ENCODE results near the gene TRIM43. TPM values are rescaled to one million over a fixed set of nuclear protein-coding genes. Genes with fewer than 3 reads are reported as not detected.
"Not testable (repeated sequence)": the region's sequence is repeated elsewhere in the genome, so short reads cannot be mapped to it uniquely, and the experiment has no call there.

TRIM43 gene
- not detected for polyA plus RNA-seq (2013, experiment 1 of 2)
- not detected for polyA plus RNA-seq (2013, experiment 2 of 2)

DNA sequence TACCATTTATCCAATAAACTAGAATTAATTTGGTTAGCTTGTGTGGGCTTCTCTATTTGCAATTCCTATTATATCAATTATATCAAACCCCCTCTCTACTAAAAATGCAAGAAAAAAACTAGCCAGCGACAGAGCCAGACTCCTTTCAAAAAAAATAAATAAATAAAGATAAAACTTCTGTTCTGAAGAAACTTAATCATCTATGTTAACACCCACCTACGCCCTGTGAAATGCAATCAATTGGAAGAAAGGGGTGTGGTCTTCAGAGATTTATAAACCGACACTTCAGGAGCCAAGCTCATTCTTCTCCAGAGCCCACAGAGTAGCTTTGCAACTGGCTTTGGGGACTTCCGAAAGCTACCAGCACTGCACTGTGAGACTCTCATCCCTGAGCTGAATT lies at the start of gene TRIM43:
TSS of gene TRIM43 (plus strand) at position 301 of the 400 bp plus-strand sequence. CDS start 2,023 bp downstream, outside the sequence.
- not testable (repeated sequence) for H3K36me3 ChIP-seq (ENCODE audit: insufficient read depth, low read length); H3K27ac ChIP-seq (ENCODE audit: low read depth, low read length); H3K4me1 ChIP-seq (ENCODE audit: insufficient read depth, low read length); H3K27me3 ChIP-seq (ENCODE audit: insufficient read depth, low read length); H3K9ac ChIP-seq (ENCODE audit: low read depth, low read length); H3K9me3 ChIP-seq (ENCODE audit: insufficient read depth, low read depth, low read length); H3K4me3 ChIP-seq (ENCODE audit: low read length)
- no CpG with 5 or more reads among the region's 4 CpGs for WGBS

DNA sequence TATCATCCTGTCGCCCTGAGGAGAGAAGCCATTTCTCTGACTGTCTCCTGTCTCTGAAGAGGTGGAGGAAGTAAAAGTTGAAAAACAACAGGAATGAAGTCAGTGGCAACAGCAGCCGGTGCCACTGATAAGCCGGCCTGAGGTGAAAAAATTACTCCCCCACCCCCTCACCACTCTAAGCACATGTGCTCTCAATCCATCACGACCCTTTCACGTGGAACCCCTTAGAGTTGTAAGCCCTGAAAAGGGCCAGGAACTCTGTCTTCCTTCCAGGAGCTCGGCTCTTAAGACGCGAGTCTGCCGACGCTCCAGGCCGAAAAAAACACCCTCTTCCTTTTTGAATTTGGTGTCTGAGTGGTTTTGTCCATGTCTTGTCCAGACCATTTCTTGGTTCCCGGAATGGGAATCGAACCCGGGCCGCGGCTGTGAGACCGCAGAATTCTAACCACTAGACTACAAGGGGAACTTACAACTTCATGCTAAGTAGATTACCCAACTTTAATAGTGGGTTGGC lies 40.7 kb upstream of the TRIM43 start:
- WGBS: 92% methylated on average over 17 of the region's 17 CpGs
- Histone ChIP-seq H3K27ac (ENCODE audit: low read depth, low read length) (no peak overlapping the region), H3K4me1 (ENCODE audit: insufficient read depth, low read length) (no peaks in the 10 kb centered on the region), H3K27me3 (ENCODE audit: insufficient read depth, low read length) (no peaks in the 10 kb centered on the region), H3K36me3 (ENCODE audit: insufficient read depth, low read length) (no peaks in the 10 kb centered on the region), H3K4me3 (ENCODE audit: low read length) (no peak overlapping the region), H3K9me3 (ENCODE audit: insufficient read depth, low read depth, low read length) (no peaks in the 10 kb centered on the region), H3K9ac (ENCODE audit: low read depth, low read length) (no peak overlapping the region)

DNA sequence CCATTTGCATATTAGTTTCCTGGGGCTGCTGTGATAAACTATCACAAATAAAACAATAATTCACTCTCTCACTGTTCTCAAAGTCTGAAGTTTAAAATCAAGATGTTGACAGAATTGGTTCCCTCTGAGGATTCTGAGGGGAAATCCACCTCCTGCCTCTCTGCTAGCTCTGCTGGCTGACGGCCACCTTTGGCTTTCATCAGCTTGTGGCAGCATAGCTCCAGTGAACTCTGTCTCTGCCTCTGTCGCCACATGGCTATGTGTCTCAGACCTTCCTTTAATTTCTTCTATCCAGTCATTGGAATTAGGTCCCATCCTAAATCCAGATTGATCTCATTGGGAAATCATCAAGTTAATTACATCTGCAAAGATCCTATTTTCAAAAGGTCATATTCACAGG lies 38.9 kb upstream of the TRIM43 start:
- no peaks in the 10 kb centered on the region; the same call in 1 of the 2 replicates for H3K9me3 ChIP-seq (ENCODE audit: insufficient read depth, low read depth, low read length)

DNA sequence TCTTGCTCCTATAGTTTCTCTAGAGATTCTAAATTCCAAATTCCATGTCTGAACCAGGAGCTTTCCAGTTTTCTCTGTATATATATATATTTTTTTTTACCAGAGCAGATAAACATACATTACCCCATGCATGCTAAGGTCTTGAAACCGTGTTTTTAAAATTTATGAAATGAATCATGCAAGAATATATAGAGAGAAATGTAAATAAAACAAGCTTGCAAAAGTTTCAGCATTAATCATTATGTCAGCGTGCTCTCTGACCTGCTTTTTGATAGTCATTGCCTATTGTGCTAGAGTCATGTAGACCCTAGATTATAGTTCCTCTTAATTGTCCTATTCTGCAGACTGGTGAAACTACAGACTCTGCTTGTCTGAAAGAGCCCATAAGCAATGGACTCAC lies 22.6 kb upstream of the TRIM43 start:
- no peaks in the 10 kb centered on the region for H3K4me1 ChIP-seq (ENCODE audit: insufficient read depth, low read length)
- H3K9me3 ChIP-seq (ENCODE audit: insufficient read depth, low read depth, low read length): no peaks in the 10 kb centered on the region
- H3K4me3 ChIP-seq (ENCODE audit: low read length): no peak overlapping the region
- H3K36me3 ChIP-seq (ENCODE audit: insufficient read depth, low read length): no peaks in the 10 kb centered on the region
- peaks cover 4% of the 10 kb centered on the region for H3K27me3 ChIP-seq (ENCODE audit: insufficient read depth, low read length)
- no peak overlapping the region for H3K27ac ChIP-seq (ENCODE audit: low read depth, low read length)
- 70% methylated on average over 1 of the region's 2 CpGs for whole genome bisulfite sequencing
- no peak overlapping the region for H3K9ac ChIP-seq (ENCODE audit: low read depth, low read length)

More for the DNA sequence above, 38.9 kb upstream of the TRIM43 start:
- no peak overlapping the region for H3K9ac ChIP-seq (ENCODE audit: low read depth, low read length)
- no peaks in the 10 kb centered on the region for H3K4me1 ChIP-seq (ENCODE audit: insufficient read depth, low read length)
- 84% methylated on average over 2 of the region's 2 CpGs for WGBS
- H3K27ac ChIP-seq (ENCODE audit: low read depth, low read length): no peak overlapping the region
- no peak overlapping the region for H3K4me3 ChIP-seq (ENCODE audit: low read length)
- no peaks in the 10 kb centered on the region for H3K36me3 ChIP-seq (ENCODE audit: insufficient read depth, low read length)
- H3K27me3 ChIP-seq (ENCODE audit: insufficient read depth, low read length): no peaks in the 10 kb centered on the region

DNA sequence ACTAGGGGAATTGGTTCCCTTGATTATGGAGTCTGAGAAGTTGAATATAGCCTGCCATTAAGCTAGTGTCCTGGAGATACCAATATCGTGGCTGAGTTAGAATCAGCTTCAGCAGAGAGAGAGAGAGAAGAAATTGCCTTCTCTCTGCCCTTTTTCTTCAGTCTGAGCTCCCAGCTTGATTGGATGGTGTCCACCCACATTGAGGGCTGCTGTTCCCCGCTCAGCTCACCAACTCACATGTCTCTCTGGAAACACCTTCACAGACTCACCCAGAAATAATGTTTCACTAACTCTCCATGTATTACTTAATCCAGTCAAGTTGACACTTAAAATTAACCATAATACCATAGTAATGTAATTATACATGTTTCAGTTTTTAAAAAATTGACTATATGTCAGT lies 17.9 kb upstream of the TRIM43 start:
- WGBS: 70% methylated on average over 2 of the region's 2 CpGs
- Histone ChIP-seq H3K4me3 (ENCODE audit: low read length) (no peak overlapping the region), H3K9ac (ENCODE audit: low read depth, low read length) (no peak overlapping the region), H3K27me3 (ENCODE audit: insufficient read depth, low read length) (no peaks in the 10 kb centered on the region; the same call in 1 of the 2 replicates), H3K4me1 (ENCODE audit: insufficient read depth, low read length) (no peaks in the 10 kb centered on the region), H3K27ac (ENCODE audit: low read depth, low read length) (no peak overlapping the region), H3K36me3 (ENCODE audit: insufficient read depth, low read length) (no peaks in the 10 kb centered on the region), H3K9me3 (ENCODE audit: insufficient read depth, low read depth, low read length) (no peaks in the 10 kb centered on the region)

DNA sequence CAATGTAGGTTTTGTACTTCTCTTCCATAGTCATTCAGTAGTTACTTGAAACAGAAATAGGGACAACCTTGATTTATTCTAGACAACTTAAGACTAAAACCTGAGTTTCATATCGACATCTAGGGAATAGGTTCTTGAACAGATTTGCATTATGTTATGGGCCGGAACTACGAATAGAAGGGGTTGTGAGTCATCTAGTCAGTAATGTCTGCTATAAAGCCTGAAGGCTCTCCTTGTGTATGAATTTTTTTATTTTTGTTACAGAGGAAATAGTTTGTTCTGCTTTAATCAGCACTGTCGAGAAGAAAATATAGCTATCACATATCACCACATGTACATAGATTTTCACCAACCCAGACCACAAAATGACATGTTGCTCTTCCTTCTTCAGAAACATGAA lies 17.3 kb upstream of the TRIM43 start:
- Histone ChIP-seq H3K36me3 (ENCODE audit: insufficient read depth, low read length) (no peaks in the 10 kb centered on the region), H3K9ac (ENCODE audit: low read depth, low read length) (no peak overlapping the region), H3K27me3 (ENCODE audit: insufficient read depth, low read length) (no peaks in the 10 kb centered on the region), H3K4me3 (ENCODE audit: low read length) (no peak overlapping the region), H3K9me3 (ENCODE audit: insufficient read depth, low read depth, low read length) (no peaks in the 10 kb centered on the region), H3K4me1 (ENCODE audit: insufficient read depth, low read length) (no peaks in the 10 kb centered on the region), H3K27ac (ENCODE audit: low read depth, low read length) (no peak overlapping the region)
- WGBS: 90% methylated on average over 4 of the region's 4 CpGs

DNA sequence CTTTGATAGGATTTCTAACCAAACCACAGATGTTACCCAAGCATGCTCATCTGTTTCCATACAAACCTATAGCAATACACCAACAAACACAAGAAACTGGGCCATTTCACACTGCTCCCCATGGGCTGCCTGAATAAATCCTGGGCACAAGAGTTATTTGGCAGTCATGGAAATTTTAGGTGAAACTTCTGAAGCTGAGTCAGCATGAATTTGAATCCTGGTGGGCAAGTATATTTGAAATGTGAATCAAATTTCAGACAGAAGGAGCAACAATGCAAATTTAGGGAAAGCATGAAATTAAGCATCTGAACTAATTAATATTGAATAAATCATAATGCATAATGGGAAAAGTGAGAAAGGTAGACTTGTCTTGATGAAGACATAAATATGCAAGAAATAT lies 15.9 kb upstream of the TRIM43 start:
- H3K4me3 ChIP-seq (ENCODE audit: low read length): no peak overlapping the region
- H3K36me3 ChIP-seq (ENCODE audit: insufficient read depth, low read length): no peaks in the 10 kb centered on the region
- no peak overlapping the region for H3K9ac ChIP-seq (ENCODE audit: low read depth, low read length)
- no peaks in the 10 kb centered on the region for H3K9me3 ChIP-seq (ENCODE audit: insufficient read depth, low read depth, low read length)
- no peaks in the 10 kb centered on the region for H3K27me3 ChIP-seq (ENCODE audit: insufficient read depth, low read length)
- H3K4me1 ChIP-seq (ENCODE audit: insufficient read depth, low read length): no peaks in the 10 kb centered on the region
- no peak overlapping the region for H3K27ac ChIP-seq (ENCODE audit: low read depth, low read length)

DNA sequence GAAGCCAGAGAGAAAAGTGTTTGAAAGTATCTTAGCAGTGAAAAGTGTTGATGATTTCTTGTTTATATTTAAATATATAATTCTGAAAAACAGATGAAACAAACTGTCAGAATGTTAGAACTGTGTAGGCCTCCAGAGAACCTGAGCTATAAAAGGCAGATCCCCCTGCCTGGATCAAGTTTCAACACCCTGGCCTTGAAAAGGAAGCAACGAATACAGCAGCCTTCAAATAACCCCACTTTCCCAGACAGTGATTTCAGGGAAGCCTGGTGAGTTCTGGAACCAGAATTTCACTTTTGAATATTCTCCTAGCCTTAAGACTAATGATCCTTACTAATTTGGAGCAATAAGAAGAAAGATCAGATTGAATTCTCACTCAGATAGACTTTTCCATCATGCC lies 13.3 kb upstream of the TRIM43 start:
- Histone ChIP-seq H3K9ac (ENCODE audit: low read depth, low read length) (no peak overlapping the region), H3K4me3 (ENCODE audit: low read length) (no peak overlapping the region), H3K4me1 (ENCODE audit: insufficient read depth, low read length) (no peaks in the 10 kb centered on the region), H3K27ac (ENCODE audit: low read depth, low read length) (no peak overlapping the region), H3K27me3 (ENCODE audit: insufficient read depth, low read length) (no peaks in the 10 kb centered on the region), H3K9me3 (ENCODE audit: insufficient read depth, low read depth, low read length) (no peaks in the 10 kb centered on the region), H3K36me3 (ENCODE audit: insufficient read depth, low read length) (no peaks in the 10 kb centered on the region)
- 47% methylated on average over 1 of the region's 1 CpG for WGBS

DNA sequence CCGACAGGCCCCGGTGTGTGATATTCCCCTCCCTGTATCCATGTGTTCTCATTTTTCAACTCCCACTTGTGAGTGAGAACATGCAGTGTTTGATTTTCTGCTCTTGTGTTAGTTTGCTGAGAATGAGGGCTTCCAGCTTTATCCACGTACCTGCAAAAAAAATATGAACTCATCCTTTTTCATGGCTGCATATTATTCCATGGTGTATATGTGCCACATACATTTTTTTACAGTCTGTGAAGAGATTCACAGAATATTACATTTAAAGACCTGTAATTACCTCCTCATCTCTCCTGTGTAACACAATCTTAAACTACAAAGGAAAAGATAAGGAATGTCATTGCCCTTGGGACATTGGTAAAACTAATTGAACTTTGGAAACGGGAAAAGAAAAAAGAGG lies 8.3 kb upstream of the TRIM43 start:
- H3K36me3 ChIP-seq (ENCODE audit: insufficient read depth, low read length); H3K4me1 ChIP-seq (ENCODE audit: insufficient read depth, low read length); H3K9ac ChIP-seq (ENCODE audit: low read depth, low read length); H3K4me3 ChIP-seq (ENCODE audit: low read length); H3K27ac ChIP-seq (ENCODE audit: low read depth, low read length); H3K27me3 ChIP-seq (ENCODE audit: insufficient read depth, low read length); H3K9me3 ChIP-seq (ENCODE audit: insufficient read depth, low read depth, low read length): not testable (repeated sequence)
- WGBS: 89% methylated on average over 3 of the region's 4 CpGs

DNA sequence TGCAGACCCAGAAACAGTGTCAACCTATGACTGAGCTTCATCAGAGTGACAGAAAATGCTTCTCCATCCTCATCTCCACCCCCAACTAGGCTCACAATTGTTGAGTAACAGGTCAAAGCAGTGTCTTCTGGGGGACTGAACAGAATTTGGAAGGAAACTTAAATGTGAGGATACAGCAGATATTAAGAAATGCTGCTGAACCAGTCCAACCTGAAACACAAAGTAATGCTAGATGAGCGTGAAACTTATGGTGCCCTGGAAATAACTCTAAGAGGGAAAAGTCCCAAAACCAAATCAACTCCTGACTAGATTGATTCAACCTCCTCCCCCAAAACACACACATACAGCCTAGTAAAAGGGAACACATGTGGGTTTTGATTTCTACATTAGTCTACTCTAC lies 7.5 kb upstream of the TRIM43 start:
- no CpG with 5 or more reads among the region's 1 CpG for WGBS
- not testable (repeated sequence) for H3K36me3 ChIP-seq (ENCODE audit: insufficient read depth, low read length); H3K4me3 ChIP-seq (ENCODE audit: low read length); H3K9me3 ChIP-seq (ENCODE audit: insufficient read depth, low read depth, low read length); H3K27me3 ChIP-seq (ENCODE audit: insufficient read depth, low read length); H3K9ac ChIP-seq (ENCODE audit: low read depth, low read length); H3K27ac ChIP-seq (ENCODE audit: low read depth, low read length); H3K4me1 ChIP-seq (ENCODE audit: insufficient read depth, low read length)

DNA sequence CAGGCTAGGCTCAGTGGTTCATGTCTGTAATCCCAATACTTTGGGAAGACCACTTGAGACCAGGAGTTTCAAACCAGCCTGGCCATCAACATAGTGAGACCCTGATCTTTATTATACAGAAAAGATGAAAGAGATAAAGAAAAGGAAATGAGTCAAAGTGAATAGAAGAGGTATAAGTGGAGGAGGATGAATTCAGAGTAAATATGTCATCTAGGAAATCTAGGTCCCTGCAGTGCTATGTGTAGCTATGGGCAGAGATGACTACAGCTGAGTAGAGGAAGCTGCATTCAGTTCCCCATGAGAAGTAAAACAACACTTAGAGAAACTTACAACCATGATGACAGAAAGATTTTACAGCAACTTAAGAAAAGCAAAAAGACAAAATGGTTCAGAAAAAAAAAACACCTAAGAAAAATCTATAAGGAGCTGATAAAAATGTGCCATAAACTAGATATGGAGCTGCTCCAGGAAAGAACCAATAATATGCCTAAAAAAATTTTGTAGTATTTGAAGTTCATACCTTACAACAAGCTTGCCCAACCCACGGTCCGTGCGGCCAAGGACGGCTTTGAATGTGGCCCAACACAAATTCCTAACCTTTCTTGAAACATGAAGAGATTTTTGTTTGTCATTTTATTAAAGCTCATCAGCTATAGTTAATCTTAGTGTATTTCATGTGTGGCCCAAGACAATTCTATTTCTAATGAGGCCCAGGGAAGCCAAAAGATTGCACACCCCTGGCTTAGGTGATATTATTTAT lies 1.8 kb upstream of the TRIM43 start:
- H3K9ac ChIP-seq (ENCODE audit: low read depth, low read length); H3K36me3 ChIP-seq (ENCODE audit: insufficient read depth, low read length); H3K27ac ChIP-seq (ENCODE audit: low read depth, low read length); H3K9me3 ChIP-seq (ENCODE audit: insufficient read depth, low read depth, low read length); H3K27me3 ChIP-seq (ENCODE audit: insufficient read depth, low read length); H3K4me3 ChIP-seq (ENCODE audit: low read length); H3K4me1 ChIP-seq (ENCODE audit: insufficient read depth, low read length): not testable (repeated sequence)
- no CpG with 5 or more reads among the region's 4 CpGs for WGBS

DNA sequence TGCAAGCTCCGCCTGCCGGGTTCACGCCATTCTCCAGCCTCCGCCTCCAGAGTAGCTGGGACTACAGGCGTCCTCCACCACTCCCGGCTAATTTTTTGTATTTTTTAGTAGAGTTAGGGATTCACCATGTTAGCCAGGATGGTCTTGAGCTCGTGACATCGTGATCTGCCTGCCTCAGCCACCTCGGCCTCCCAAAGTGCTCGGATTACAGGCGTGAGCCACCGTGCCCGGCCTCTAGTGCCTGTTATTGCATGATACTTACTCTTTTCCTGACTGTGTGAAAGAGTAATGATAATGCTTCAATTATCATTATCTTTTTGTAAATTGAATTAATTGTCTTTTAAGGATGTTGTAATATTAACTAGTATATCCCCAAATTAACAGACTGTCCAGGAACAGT lies 1.2 kb downstream of the TRIM43 start:
- H3K9ac ChIP-seq (ENCODE audit: low read depth, low read length); H3K27ac ChIP-seq (ENCODE audit: low read depth, low read length); H3K4me3 ChIP-seq (ENCODE audit: low read length); H3K27me3 ChIP-seq (ENCODE audit: insufficient read depth, low read length); H3K9me3 ChIP-seq (ENCODE audit: insufficient read depth, low read depth, low read length); H3K4me1 ChIP-seq (ENCODE audit: insufficient read depth, low read length); H3K36me3 ChIP-seq (ENCODE audit: insufficient read depth, low read length): not testable (repeated sequence)
- 89% methylated on average over 13 of the region's 13 CpGs for WGBS

Data from HUES64 (cell line).